Adipose tissue (tissue), 3 donors: ENCODE measurements around the gene SINHCAF. TPM values are rescaled to one million over a fixed set of nuclear protein-coding genes. Genes with fewer than 3 reads are reported as not detected.

Experiments used
- H3K27ac ChIP-seq: one replicate; pipeline ENCODE4 v1.5.1; 2013; ENCODE audit warnings: low read depth, low read length
- WGBS, 3 donors: extraction: QIAGEN DNeasy Blood & Tissue Kit; methylation state at CpG; one replicate each; pipeline ENCODE4 v1.1.7; 2013; 5-methylcytosine and 5-hydroxymethylcytosine counted together
- polyA plus RNA-seq, 3 donors: library from polyadenylated mRNA; stranded (reverse); fragments of 200-250 nt; gene quantifications; one replicate each; pipeline ENCODE4 v1.2.3, GENCODE V29; 2013
- donor health status: healthy with polysubstance abuse.
- donor health status: Bipolar disorder and iron deficiency.
- donor health status: healthy.

SINHCAF gene
- polyA plus RNA-seq, 3 donors = 8.0 to 12.4 (median 12.0) TPM

- 85 to 90% (median 87%) methylated on average over 7 of the region's 7 CpGs for WGBS, 3 donors
- no peak overlapping the region for H3K27ac ChIP-seq
Measured at GRCh38 chr12:31315784-31316465, 10.0 kb downstream of the SINHCAF start.

DNA sequence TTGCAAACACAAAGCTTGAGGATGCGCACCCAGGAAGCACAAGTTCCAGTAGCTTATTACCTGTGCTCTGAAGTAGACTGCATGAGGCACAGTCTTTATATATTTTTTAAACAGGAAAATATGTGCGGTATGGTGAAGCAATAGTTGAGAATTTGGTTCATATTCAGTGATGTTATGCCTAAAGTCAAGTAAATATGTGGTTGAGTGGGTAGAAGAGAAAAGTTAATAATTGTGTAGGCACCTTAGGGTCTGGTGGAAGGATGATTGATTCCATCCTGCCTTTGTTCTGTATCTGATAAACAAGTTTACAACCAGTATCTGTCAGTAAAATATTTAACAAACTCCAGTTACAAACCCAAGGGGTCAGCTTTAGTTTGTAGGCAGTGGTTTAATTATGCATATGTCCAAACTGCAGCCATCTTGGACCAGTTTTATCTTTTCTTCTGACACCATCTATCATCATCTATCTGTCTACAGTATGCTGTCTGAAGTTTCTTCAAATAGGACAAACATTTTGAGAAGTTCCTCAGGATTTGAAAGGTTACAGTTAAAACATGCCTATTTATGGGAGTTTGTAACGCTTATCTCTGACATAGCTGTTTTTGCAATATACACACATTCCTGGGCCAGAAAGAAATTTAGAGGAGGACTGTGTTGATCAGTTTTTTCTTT, 10.8 kb downstream of the SINHCAF start:
- 74 to 83% (median 79%) methylated on average over 3 of the region's 3 CpGs for WGBS, 3 donors
- no peak overlapping the region for H3K27ac ChIP-seq

- H3K27ac ChIP-seq = no peak overlapping the region
- 93 to 98% (median 97%) methylated on average over 1 of the region's 1 CpG for WGBS, 3 donors
Measured at GRCh38 chr12:31312431-31312830, 13.5 kb downstream of the SINHCAF start.

GRCh38 chr12:31311634-31312258, 14.2 kb downstream of the SINHCAF start:
- 93 to 97% (median 94%) methylated on average over 2 of the region's 2 CpGs for WGBS, 3 donors
- no peak overlapping the region for H3K27ac ChIP-seq

GRCh38 chr12:31310488-31310887, 15.5 kb downstream of the SINHCAF start:
- no peak overlapping the region for H3K27ac ChIP-seq
- 72 to 96% (median 94%) methylated on average over 2 of the region's 2 CpGs for WGBS, 3 donors

DNA sequence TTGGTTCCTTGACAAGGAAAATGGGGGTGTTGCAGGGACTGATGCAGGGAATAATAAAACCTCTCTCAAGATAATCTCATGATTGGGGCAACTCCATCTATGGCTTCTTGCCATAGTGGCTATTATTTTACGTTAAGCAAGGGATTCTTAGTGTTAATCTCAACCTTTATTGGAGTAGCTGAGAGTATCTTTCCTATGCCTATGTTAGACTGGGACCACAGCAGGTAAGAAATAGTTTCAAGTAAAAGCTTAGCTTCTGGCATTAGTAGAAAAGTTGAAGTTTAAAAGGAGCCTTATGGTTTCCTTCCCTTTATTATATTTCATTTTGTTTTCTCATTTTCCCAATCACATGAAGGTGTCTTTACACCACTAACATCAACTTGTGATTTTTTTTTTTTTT, 16.7 kb downstream of the SINHCAF start:
- 90 to 92% (median 91%) methylated on average over 1 of the region's 1 CpG for WGBS, 3 donors
- no peak overlapping the region for H3K27ac ChIP-seq

DNA sequence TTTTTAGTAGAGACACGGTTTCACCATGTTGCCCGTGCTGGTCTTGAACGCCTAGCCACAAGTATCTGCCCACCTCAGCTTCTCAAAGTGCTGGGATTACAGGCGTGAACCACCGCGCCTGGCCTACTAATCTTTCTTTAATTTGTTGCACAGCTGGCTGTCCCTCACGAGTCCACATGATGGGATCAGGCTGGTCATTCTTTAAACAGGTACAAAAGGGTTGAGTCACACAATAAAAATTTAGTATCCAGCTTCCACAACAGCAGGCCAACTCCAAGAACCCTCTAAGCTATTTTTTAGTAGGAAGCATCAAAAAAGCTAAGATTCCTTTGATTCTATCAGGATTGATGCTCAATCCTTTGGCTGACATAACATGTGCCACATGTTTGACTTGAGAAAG, 17.8 kb downstream of the SINHCAF start:
- WGBS, 3 donors = 90 to 94% (median 94%) methylated on average over 7 of the region's 7 CpGs

GRCh38 chr12:31306866-31307265, 19.1 kb downstream of the SINHCAF start:
- no peak overlapping the region for H3K27ac ChIP-seq
- WGBS, 3 donors = 93 to 97% (median 93%) methylated on average over 1 of the region's 1 CpG

More for the DNA sequence above, 17.8 kb downstream of the SINHCAF start:
- no peak overlapping the region for H3K27ac ChIP-seq

DNA sequence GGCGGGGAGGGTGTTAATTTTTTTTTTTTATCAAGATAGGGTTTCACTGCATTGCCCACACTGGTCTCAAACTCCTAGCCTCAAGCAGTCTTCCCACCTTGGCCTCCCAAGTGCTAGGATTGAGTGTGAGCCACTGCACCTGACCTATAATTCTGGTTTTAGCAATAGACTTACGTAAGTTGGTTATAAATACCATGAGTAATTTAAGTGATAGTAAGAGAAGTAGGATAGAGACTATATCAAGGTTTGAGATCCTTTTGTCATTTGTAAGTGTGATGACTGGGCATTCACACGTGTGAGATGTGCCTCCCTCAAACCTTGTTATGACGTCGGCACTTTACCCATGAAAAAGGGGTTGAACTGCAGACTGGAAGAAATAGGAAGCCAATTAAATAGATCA, 22.5 kb downstream of the SINHCAF start:
- no peak overlapping the region for H3K27ac ChIP-seq
- WGBS, 3 donors = 92 to 94% (median 92%) methylated on average over 5 of the region's 5 CpGs

DNA sequence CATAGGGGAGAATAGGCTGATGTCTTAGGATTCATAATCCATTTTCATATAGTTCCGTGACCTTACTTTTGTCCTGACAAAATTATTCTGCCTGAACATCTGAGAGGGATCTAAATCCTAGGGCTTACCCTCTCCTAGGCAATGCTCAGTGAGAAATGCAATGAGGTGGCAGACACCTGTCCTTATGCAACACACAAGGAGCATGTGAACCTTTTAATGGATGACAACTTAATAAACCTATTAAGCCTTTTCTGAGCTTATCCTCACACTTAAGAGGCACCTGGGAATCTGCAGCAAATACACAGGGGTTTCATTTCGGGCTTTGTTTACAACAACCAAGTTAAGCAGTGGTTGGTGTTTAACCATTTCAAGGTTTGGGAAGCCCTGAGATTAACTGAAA, 24.6 kb downstream of the SINHCAF start:
- no peak overlapping the region for H3K27ac ChIP-seq
- 71 to 98% (median 97%) methylated on average over 2 of the region's 2 CpGs for WGBS, 3 donors

DNA sequence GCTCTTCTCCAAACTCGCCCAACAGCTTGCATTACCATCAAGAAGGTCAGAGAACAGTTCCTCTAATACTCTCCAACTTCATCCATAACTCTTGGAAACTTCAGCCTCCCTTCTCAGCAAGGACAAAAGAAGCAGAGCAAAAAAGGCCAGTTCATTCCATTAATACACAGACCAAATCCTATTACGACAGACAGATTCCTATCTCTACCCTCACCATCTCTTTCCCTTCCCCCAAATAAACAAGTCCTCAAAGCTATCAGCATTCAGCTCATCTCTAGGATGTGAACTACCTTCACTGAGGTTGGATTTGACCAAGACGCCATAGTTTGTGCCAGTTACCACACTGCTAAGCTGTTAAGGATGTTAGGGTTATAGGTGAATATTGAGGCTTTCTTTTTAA, 25.2 kb downstream of the SINHCAF start:
- 88 to 97% (median 91%) methylated on average over 3 of the region's 3 CpGs for WGBS, 3 donors
- H3K27ac ChIP-seq = no peak overlapping the region

- 77 to 87% (median 83%) methylated on average over 1 of the region's 1 CpG for WGBS, 3 donors
Measured at GRCh38 chr12:31300341-31300740, 25.6 kb downstream of the SINHCAF start.

DNA sequence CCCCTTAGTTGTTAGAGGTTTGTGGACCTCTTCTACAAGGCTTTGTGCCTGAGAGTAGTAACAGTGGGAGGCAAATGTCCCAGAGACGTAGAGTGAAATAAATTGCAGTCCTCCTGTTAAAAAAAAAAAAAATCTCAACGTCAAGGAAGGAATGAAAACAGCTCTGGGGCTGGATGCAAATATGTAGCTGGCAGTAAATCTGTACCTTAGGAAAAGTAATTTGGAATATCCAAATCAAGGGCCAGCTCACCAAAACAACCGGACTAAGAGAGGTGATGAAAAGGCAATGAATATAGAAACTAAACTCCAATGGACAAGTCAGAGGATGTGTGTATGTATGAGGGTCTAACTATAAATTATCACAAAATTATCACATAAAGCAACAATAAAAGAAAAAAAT, 27.0 kb downstream of the SINHCAF start:
- 67 to 75% (median 74%) methylated on average over 3 of the region's 3 CpGs for WGBS, 3 donors
- H3K27ac ChIP-seq = no peak overlapping the region

More at GRCh38 chr12:31300341-31300740, 25.6 kb downstream of the SINHCAF start:
- no peak overlapping the region for H3K27ac ChIP-seq

DNA sequence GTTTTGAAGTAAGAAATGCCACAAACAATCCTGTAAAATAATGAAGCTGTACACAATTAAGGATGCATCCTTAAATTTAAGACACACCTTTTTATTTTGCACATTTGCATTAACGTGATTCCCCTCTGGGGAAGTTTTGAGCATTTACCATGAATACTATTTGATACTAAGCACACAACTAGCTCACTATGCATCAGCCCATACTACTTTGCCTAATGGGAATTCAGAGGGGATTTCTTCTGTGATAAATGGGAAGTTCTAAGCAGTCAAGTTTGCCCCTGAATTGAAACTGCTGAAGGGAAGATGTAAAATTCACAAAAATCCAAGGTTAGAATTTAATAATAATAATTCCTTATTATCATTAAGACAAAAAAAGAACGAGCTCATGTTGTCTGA, 27.4 kb downstream of the SINHCAF start:
- WGBS, 3 donors = 82 to 88% (median 84%) methylated on average over 2 of the region's 2 CpGs

GRCh38 chr12:31297572-31298514, 28.1 kb downstream of the SINHCAF start:
- 88 to 90% (median 89%) methylated on average over 13 of the region's 13 CpGs for WGBS, 3 donors
- H3K27ac ChIP-seq = no peak overlapping the region

More for the DNA sequence above, 27.4 kb downstream of the SINHCAF start:
- no peak overlapping the region for H3K27ac ChIP-seq

DNA sequence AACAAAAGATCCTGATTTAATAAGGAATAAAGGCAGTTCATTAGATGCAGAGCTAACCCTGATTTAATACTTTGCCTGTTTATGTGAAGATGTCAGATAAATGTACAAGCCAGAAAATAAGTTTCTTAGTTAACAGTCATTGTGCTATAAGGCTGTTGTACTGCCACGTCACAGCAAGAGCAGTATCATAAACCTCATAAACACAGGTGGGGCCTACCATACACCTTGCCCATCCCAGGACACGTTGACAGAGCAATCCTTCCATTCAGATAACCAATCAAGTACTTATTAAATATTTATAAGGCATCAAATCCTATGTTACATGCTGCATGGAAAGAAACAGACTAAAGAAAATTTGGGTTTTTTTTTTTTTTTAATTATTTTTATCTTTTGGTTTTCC, 36.5 kb downstream of the SINHCAF start:
- no peak overlapping the region for H3K27ac ChIP-seq
- 80 to 92% (median 86%) methylated on average over 2 of the region's 2 CpGs for WGBS, 3 donors

- 97 to 100% (median 99%) methylated on average over 2 of the region's 2 CpGs for WGBS, 3 donors
- no peak overlapping the region for H3K27ac ChIP-seq
Measured at GRCh38 chr12:31288381-31288780, 37.6 kb downstream of the SINHCAF start.

DNA sequence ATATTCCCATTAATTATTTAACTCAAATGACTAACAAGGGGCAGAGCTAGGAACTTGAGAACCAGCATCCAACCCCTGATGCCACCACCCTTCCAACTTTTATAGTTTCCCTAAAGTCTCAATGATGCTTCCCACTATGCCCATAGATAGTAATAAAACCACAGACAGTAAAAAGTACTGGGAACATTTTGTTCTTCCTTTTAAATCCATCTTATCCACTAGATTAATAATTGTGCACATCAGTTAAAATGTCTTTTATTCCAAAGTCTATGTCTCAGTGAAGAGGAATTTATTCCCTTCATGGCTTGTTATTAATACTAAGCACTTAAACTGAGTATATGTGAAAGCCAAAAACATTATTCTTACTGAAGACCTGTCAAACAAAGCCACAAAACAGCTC, 45.8 kb downstream of the SINHCAF start:
- no peak overlapping the region for H3K27ac ChIP-seq
